Measurements from ENCODE around the gene TBC1D22A.

DNA sequence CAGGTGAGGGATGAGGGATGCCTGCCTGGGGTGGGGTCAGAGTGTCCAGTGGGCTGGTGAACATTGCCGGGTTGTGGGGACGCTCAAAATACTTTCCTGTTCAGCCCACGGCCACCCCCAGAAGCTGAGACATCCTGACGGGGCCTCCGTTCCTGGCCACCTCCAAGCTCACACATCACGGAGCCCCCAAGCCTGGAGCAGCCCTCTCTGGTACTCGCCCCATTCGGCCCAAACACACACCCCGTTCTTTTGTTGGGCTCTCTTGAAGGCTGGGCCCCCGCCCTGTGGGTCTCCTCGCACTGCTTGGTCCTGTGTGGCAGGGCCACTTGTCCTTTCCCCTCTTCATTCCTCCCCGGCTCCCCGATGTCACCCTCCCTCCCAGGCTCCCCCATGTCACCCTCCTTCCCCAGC is 442.6 kb downstream of the TBC1D22A start:
- no peak for TF ChIP-seq POLR2A (IDR thresholded peaks at IDR 0.05; ENCODE audit: low read depth, low read length)
- TF ChIP-seq, protein P1, sequence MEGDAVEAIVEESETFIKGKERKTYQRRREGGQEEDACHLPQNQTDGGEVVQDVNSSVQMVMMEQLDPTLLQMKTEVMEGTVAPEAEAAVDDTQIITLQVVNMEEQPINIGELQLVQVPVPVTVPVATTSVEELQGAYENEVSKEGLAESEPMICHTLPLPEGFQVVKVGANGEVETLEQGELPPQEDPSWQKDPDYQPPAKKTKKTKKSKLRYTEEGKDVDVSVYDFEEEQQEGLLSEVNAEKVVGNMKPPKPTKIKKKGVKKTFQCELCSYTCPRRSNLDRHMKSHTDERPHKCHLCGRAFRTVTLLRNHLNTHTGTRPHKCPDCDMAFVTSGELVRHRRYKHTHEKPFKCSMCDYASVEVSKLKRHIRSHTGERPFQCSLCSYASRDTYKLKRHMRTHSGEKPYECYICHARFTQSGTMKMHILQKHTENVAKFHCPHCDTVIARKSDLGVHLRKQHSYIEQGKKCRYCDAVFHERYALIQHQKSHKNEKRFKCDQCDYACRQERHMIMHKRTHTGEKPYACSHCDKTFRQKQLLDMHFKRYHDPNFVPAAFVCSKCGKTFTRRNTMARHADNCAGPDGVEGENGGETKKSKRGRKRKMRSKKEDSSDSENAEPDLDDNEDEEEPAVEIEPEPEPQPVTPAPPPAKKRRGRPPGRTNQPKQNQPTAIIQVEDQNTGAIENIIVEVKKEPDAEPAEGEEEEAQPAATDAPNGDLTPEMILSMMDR (IDR thresholded peaks at IDR 0.05; ENCODE audit: extremely low read depth in 1 of 2, insufficient read depth in 1 of 2, low read depth in 1 of 2, low read length in 2 of 2): no peak
- no peak for TF ChIP-seq EZH2 (IDR thresholded peaks at IDR 0.05; ENCODE audit: borderline replicate concordance, low read depth, low read length, severe bottlenecking)
- TF ChIP-seq, protein P2, sequence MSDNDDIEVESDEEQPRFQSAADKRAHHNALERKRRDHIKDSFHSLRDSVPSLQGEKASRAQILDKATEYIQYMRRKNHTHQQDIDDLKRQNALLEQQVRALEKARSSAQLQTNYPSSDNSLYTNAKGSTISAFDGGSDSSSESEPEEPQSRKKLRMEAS (IDR thresholded peaks at IDR 0.05; ENCODE audit: insufficient read depth, insufficient read length): no peak
- TF ChIP-seq POLR2AphosphoS5 (IDR thresholded peaks at IDR 0.05; ENCODE audit: insufficient read depth, low read depth, low read length): no peak
- no peak for TF ChIP-seq FOS (IDR thresholded peaks at IDR 0.05; ENCODE audit: borderline replicate concordance, insufficient read depth, low read length)
- no peak for TF ChIP-seq GATA2 (IDR thresholded peaks at IDR 0.05; ENCODE audit: insufficient read depth, insufficient read length, low read depth, low read length)
- TF ChIP-seq MYC (IDR thresholded peaks at IDR 0.05; ENCODE audit: low read depth, low read length): no peak
